OCI-LY1 (cell line): ENCODE data around the gene MRPL38.

ENCODE experiments used
- H2AFZ ChIP-seq: fragments of 200-600 bp; sonication (generic), shearing (Covaris generic); 2 replicates; pipeline ENCODE4 v1.6.0; 2014; ENCODE audit warnings: antibody characterized with exemption, mild to moderate bottlenecking, low read length
- H3F3A ChIP-seq: fragments of 200-600 bp; sonication (generic), shearing (Covaris generic); 2 replicates; pipeline ENCODE4 v1.6.0; 2014; ENCODE audit warnings: mild to moderate bottlenecking, antibody characterized with exemption, low read length, moderate library complexity; ENCODE audit not compliant: insufficient read depth
- H3K27ac ChIP-seq: fragments of 200-600 bp; sonication (generic); 2 replicates; pipeline ENCODE4 v1.5.1; 2014; ENCODE audit warnings: low read length, mixed run types, mild to moderate bottlenecking, low read depth; ENCODE audit not compliant: poor library complexity, severe bottlenecking
- H3K27me3 ChIP-seq: fragments of 200-600 bp; sonication (generic); 2 replicates; pipeline ENCODE4 v1.6.0; 2014; ENCODE audit warnings: antibody characterized with exemption, mild to moderate bottlenecking, low read length, moderate library complexity; ENCODE audit not compliant: insufficient read depth
- H3K36me3 ChIP-seq: fragments of 200-600 bp; sonication (generic); 2 replicates; pipeline ENCODE4 v1.6.1; 2014; ENCODE audit warnings: mild to moderate bottlenecking, antibody characterized with exemption, low read length, moderate library complexity, mixed read lengths; ENCODE audit not compliant: insufficient read depth
- H3K4me1 ChIP-seq: fragments of 200-600 bp; sonication (generic); 2 replicates; pipeline ENCODE4 v1.5.1; 2014; ENCODE audit warnings: mild to moderate bottlenecking, low read length, moderate library complexity; ENCODE audit not compliant: insufficient read depth, severe bottlenecking
- H3K4me2 ChIP-seq: fragments of 200-600 bp; sonication (generic), shearing (Covaris generic); 2 replicates; pipeline ENCODE4 v1.6.1; 2014; ENCODE audit warnings: low read length
- H3K4me3 ChIP-seq: fragments of 200-600 bp; sonication (generic); 2 replicates; pipeline ENCODE4 v1.5.1; 2014; ENCODE audit warnings: low read length, low read depth, mild to moderate bottlenecking, mixed read lengths; ENCODE audit not compliant: poor library complexity, severe bottlenecking
- H3K79me2 ChIP-seq: fragments of 200-600 bp; shearing (Covaris generic); 2 replicates; pipeline ENCODE4 v1.6.1; 2016; ENCODE audit warnings: mixed run types, low read length, mixed read lengths; ENCODE audit not compliant: insufficient read depth
- H3K9ac ChIP-seq: fragments of 200-600 bp; sonication (generic), shearing (Covaris generic); 2 replicates; pipeline ENCODE4 v1.6.1; 2014; ENCODE audit warnings: mild to moderate bottlenecking, low read length, mixed read lengths
- H3K9me2 ChIP-seq: fragments of 200-600 bp; sonication (generic), shearing (Covaris generic); 2 replicates; pipeline ENCODE4 v1.6.1; 2014; ENCODE audit warnings: low read depth, mild to moderate bottlenecking, low read length, mixed read lengths
- H3K9me3 ChIP-seq: fragments of 200-600 bp; shearing (Covaris generic); 2 replicates; pipeline ENCODE4 v1.6.1; 2014; ENCODE audit warnings: low read length, mixed read lengths
- H4K20me1 ChIP-seq: fragments of 200-600 bp; sonication (generic), shearing (Covaris generic); 2 replicates; pipeline ENCODE4 v1.6.0; 2016; ENCODE audit warnings: mild to moderate bottlenecking, low read length; ENCODE audit not compliant: insufficient read depth
- EZH2 ChIP-seq: fragments of 200-600 bp; sonication (generic), shearing (Covaris generic); IDR thresholded peaks from 2 replicates; pipeline ENCODE4 v1.8.0; 2017; ENCODE audit warnings: borderline replicate concordance, mixed run types, mild to moderate bottlenecking, antibody characterized with exemption, low read length, moderate library complexity, mixed read lengths
- TF ChIP-seq, protein P1 (sequence below): fragments of 200-600 bp; sonication (generic), shearing (Covaris generic); IDR thresholded peaks from 2 replicates; pipeline ENCODE4 v1.5.1; 2017; ENCODE audit warnings: mild to moderate bottlenecking, antibody characterized with exemption, low read length, moderate library complexity, mixed read lengths

MRPL38 gene

DNA sequence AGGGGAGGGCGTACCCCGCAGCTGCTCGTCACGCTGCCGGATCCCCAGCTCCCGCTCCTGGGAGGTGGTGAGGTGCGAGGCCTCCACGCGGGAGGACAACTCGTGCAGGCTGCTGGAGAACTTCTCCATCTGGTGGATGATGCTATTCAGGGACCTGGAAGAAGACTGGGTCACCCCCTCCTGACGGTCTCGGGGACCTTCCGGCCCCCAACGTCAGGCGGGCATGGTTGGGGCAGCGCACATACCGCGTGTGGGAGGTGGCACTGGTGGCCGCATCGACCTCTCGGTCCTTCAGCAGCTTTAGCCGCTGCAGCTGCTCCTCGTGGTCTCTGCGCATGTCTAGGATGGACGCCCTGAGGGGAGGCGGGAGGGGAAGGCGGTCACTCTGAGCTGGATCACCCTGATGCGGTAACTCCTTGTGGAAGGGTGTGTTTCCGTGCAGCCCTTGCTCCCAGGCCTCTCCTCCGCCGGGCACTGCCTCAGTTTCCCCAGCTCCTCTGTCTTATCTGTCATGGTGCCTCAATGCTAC lies 13.3 kb upstream of the MRPL38 start:
- Histone ChIP-seq H3F3A (no peaks in the 10 kb centered on the region), H3K4me2 (no peak overlapping the region), H3K79me2 (no peaks in the 10 kb centered on the region), H3K9me3 (no peaks in the 10 kb centered on the region), H3K27ac (no peak overlapping the region), H2AFZ (no peak overlapping the region), H3K36me3 (peaks cover 25% of the 10 kb centered on the region), H3K4me1 (peaks cover under 1% of the 10 kb centered on the region), H3K9me2 (no peaks in the 10 kb centered on the region), H3K4me3 (no peak overlapping the region), H3K27me3 (no peaks in the 10 kb centered on the region), H4K20me1 (no peaks in the 10 kb centered on the region), H3K9ac (no peak overlapping the region)
- no peak for TF ChIP-seq EZH2
- TF ChIP-seq, protein P1, sequence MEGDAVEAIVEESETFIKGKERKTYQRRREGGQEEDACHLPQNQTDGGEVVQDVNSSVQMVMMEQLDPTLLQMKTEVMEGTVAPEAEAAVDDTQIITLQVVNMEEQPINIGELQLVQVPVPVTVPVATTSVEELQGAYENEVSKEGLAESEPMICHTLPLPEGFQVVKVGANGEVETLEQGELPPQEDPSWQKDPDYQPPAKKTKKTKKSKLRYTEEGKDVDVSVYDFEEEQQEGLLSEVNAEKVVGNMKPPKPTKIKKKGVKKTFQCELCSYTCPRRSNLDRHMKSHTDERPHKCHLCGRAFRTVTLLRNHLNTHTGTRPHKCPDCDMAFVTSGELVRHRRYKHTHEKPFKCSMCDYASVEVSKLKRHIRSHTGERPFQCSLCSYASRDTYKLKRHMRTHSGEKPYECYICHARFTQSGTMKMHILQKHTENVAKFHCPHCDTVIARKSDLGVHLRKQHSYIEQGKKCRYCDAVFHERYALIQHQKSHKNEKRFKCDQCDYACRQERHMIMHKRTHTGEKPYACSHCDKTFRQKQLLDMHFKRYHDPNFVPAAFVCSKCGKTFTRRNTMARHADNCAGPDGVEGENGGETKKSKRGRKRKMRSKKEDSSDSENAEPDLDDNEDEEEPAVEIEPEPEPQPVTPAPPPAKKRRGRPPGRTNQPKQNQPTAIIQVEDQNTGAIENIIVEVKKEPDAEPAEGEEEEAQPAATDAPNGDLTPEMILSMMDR, result no peak

DNA sequence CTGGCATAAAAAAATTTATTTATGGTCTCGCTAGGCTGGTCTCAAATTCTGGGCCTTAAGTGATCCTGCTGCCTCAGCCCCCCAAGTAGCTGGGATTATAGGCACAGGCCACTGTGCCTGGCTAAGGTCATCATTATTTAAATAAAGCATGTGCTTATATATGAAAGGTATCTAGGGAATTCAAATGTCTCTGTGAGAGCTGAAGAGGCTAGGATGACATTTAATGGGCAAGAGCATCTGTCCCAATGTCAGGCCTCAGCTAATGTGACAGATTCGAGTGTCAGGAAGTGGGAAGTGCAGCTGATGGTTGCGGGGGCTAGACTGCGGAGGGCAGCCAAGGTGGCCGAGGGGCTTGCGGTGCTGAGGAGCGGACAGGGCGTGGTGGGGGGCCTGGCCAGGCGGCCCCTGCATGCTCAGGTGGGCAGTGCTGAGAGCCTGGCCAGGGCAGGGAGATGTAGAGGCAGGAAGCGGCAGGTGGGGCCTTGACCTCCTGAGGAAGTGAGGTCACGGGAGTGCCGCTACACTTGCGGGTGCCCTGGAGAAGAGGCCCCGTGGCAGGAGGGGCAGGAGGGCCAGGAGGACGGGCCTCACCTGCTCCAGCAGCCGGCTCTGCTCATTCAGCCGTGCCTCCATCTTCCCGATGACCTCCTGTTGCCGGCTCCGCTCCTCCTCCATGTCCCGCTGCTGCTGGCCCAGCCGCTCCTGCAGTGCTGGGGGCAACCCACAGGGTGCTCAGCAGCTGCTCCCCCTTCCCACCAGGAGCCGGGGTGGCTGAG lies 12.6 kb upstream of the MRPL38 start:
- no peaks in the 10 kb centered on the region for H3K9me2 ChIP-seq
- TF ChIP-seq, protein P1, result no peak
- no peak for TF ChIP-seq EZH2
- H3K27me3 ChIP-seq, result no peaks in the 10 kb centered on the region
- no peaks in the 10 kb centered on the region for H3K79me2 ChIP-seq
- peaks cover 21% of the 10 kb centered on the region for H3K36me3 ChIP-seq
- no peak overlapping the region for H3K4me2 ChIP-seq
- no peaks in the 10 kb centered on the region for H3K9me3 ChIP-seq
- no peak overlapping the region for H2AFZ ChIP-seq
- H3K4me1 ChIP-seq, result peaks cover 7% of the 10 kb centered on the region
- no peak overlapping the region for H3K27ac ChIP-seq
- H3K4me3 ChIP-seq, result no peak overlapping the region
- no peaks in the 10 kb centered on the region for H3F3A ChIP-seq
- H4K20me1 ChIP-seq, result no peaks in the 10 kb centered on the region
- no peak overlapping the region for H3K9ac ChIP-seq

DNA sequence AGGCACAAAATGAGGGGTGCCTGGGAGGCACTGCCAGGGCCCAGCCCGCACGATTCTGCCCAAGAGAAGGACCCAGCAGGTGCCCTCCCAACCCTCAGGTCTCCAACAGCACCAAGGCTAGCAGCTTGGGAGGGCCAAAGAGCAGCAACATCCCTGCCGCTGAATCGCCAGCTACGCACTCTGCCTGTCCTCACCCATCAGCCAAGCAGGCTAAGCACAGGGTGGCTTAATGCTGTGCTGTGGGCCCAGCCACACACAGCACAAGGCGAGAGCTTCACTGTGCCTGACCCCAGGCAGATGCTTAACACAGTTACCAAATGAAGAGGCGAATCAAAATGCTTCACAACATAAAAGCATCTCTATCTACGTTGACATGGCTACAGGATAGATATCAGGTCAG lies 10.6 kb upstream of the MRPL38 start:
- no peaks in the 10 kb centered on the region for H3K79me2 ChIP-seq
- peaks cover 19% of the 10 kb centered on the region for H3K36me3 ChIP-seq
- no peaks in the 10 kb centered on the region for H3K27me3 ChIP-seq
- H3F3A ChIP-seq, result 0 out of 2 replicates have a peak, but pooled peaks cover 5% of the 10 kb centered on the region
- no peak overlapping the region for H3K4me2 ChIP-seq
- H3K9ac ChIP-seq, result no peak overlapping the region
- H3K4me3 ChIP-seq, result no peak overlapping the region
- H4K20me1 ChIP-seq, result no peaks in the 10 kb centered on the region
- no peaks in the 10 kb centered on the region for H3K9me2 ChIP-seq
- no peak overlapping the region for H3K27ac ChIP-seq
- H2AFZ ChIP-seq, result no peak overlapping the region
- no peaks in the 10 kb centered on the region for H3K9me3 ChIP-seq
- TF ChIP-seq, protein P1, result no peak
- TF ChIP-seq EZH2, result no peak
- peaks cover 28% of the 10 kb centered on the region for H3K4me1 ChIP-seq
